Lower leg skin (tissue), 3 donors: ENCODE data around the gene INHBE.

Source experiments
- POLR2A ChIP-seq, 2 donors: fragments of 450-650 bp; IDR thresholded peaks; one replicate each; pipeline ENCODE4 v1.6.1; 2016 to 2017; ENCODE audit warnings: antibody characterized with exemption in 2 of 2, mild to moderate bottlenecking in 1 of 2, moderate library complexity in 1 of 2
- TF ChIP-seq, protein P1 (sequence below), 3 donors: fragments of 450-650 bp; IDR thresholded peaks; one replicate each; pipeline ENCODE4 v1.5.1; 2016; ENCODE audit warnings: antibody characterized with exemption in 3 of 3, mild to moderate bottlenecking in 3 of 3, moderate library complexity in 2 of 3

DNA sequence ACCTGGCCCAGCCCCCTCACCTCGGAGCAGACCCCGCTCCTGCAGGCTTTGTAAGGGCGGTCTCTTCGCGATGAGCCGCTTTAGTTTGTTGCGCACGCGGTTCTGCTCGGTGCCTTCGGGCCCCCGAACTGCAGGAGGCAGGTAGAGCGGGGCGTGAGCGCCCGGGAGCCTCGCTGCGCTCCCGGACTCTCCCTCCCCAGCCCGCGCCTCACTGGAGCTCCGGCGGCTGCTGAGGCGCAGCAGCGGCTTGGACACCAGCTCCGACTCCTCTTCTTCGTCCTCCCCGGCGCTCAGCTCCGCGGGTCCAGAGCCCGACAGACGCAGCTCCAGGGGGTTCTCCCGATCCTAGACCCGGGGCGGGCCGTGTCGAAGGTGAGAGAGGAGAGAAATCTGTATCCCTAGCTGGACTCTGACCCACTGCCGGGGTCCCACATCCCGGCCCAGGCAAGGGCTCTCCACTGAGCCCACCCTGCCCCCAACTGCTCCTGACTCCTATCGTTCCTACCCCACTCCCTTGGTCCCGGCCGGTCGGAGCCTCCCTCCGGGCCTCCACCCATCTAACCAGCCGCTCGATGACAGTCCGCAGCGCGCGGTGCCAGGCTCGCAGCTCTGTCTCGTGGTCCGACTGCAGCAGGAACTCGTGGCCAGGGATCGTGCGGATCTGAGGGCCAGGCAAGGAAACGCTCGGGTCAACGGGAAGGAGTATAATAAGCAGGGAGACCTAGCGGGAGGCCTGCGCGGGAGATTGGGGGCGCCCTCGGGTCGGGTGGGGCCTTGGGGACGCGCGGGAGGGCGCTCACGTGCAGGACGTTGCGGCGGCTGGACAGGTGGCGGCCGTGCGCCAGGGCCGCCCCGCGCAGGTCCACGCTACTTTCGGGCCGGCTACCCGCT is 20.4 kb downstream of the INHBE start:
- TF ChIP-seq, protein P1, sequence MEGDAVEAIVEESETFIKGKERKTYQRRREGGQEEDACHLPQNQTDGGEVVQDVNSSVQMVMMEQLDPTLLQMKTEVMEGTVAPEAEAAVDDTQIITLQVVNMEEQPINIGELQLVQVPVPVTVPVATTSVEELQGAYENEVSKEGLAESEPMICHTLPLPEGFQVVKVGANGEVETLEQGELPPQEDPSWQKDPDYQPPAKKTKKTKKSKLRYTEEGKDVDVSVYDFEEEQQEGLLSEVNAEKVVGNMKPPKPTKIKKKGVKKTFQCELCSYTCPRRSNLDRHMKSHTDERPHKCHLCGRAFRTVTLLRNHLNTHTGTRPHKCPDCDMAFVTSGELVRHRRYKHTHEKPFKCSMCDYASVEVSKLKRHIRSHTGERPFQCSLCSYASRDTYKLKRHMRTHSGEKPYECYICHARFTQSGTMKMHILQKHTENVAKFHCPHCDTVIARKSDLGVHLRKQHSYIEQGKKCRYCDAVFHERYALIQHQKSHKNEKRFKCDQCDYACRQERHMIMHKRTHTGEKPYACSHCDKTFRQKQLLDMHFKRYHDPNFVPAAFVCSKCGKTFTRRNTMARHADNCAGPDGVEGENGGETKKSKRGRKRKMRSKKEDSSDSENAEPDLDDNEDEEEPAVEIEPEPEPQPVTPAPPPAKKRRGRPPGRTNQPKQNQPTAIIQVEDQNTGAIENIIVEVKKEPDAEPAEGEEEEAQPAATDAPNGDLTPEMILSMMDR (IDR thresholded peaks at IDR 0.05): no peak
- TF ChIP-seq POLR2A (IDR thresholded peaks at IDR 0.05): no peak
